H1 (cell line): ENCODE measurements around the gene CNGA1. TPM values are rescaled to one million over a fixed set of nuclear protein-coding genes. Genes with fewer than 3 reads are reported as not detected.

Experiments
- CTCF ChIA-PET: fragments of 300-600 bp; sonication (Branson Sonifier 250); formaldehyde crosslinking; loops from one replicate; lab custom pipeline; 2021; ENCODE audit not compliant: partially characterized antibody; lab: Charles Lee
- POLR2A ChIA-PET: fragments of 300-600 bp; sonication (Branson Sonifier 250); formaldehyde crosslinking; loops from one replicate; lab custom pipeline; 2021; ENCODE audit warnings: inconsistent platforms; ENCODE audit not compliant: partially characterized antibody; lab: Charles Lee
- DNase-seq, 2 experiments: peaks; one replicate each; pipeline versions ENCODE4 v3.0.0 to v3.0.0-alpha.2; 2010 to 2022; ENCODE audit warnings: low spot score in 2 of 2, low read depth in 1 of 2, mixed read lengths in 1 of 2
- FAIRE-seq: peaks from 2 replicates; lab custom pipeline; 2011; peaks lifted over from hg19 to GRCh38; lab: Jason Lieb, UNC
- H2AFZ ChIP-seq: 2 replicates; pipeline ENCODE4 v1.8.1; 2012; ENCODE audit warnings: low read length, inconsistent platforms
- H2AK5ac ChIP-seq: 2 replicates; pipeline ENCODE4 v1.6.1; 2013; ENCODE audit warnings: low read depth, low read length
- H2BK120ac ChIP-seq: replicated peaks from 2 replicates; pipeline ENCODE3; 2013; ENCODE audit warnings: low read depth, low read length, inconsistent platforms
- H2BK12ac ChIP-seq: 2 replicates; pipeline ENCODE4 v1.6.1; 2013; ENCODE audit warnings: low read depth, low read length
- H2BK15ac ChIP-seq: 2 replicates; pipeline ENCODE4 v1.6.1; 2013; ENCODE audit warnings: low read length
- H2BK20ac ChIP-seq: 2 replicates; pipeline ENCODE4 v1.6.1; 2013; ENCODE audit warnings: low read length
- H2BK5ac ChIP-seq: 2 replicates; pipeline ENCODE4 v1.6.1; 2013; ENCODE audit warnings: low read depth, low read length
- H3K14ac ChIP-seq: 2 replicates; pipeline ENCODE4 v1.6.1; 2013; ENCODE audit warnings: inconsistent platforms; ENCODE audit not compliant: insufficient read length
- H3K18ac ChIP-seq: 2 replicates; pipeline ENCODE4 v1.6.1; 2013; ENCODE audit warnings: low read length; ENCODE audit errors: extremely low read depth
- H3K23ac ChIP-seq: 2 replicates; pipeline ENCODE4 v1.6.1; 2013; ENCODE audit warnings: inconsistent platforms; ENCODE audit not compliant: insufficient read length
- H3K23me2 ChIP-seq: 2 replicates; pipeline ENCODE4 v1.6.1; 2013; ENCODE audit warnings: low read depth, low read length
- H3K27ac ChIP-seq: 2 replicates; pipeline ENCODE4 v1.6.1; 2011; ENCODE audit warnings: low read depth, low read length, inconsistent platforms
- H3K27me3 ChIP-seq, 4 experiments: replicated peaks in 1 of 4; 1 replicate in 1 of 4; 2 replicates in 3 of 4; pipeline versions ENCODE4 v1.6.1 to v1.8.1; 2011 to 2013; ENCODE audit warnings: low read length in 3 of 4, mild to moderate bottlenecking in 3 of 4, inconsistent platforms in 2 of 4, mixed read lengths in 2 of 4, moderate library complexity in 1 of 4; ENCODE audit not compliant: control insufficient read depth in 3 of 4, insufficient read depth in 3 of 4; ENCODE audit errors: extremely low read depth in 1 of 4
- H3K36me3 ChIP-seq, 4 experiments: 2 replicates each; pipeline versions ENCODE4 v1.6.1 to v1.8.1; 2011 to 2013; ENCODE audit warnings: mild to moderate bottlenecking in 4 of 4, low read length in 3 of 4, moderate library complexity in 2 of 4, control low read depth in 1 of 4, inconsistent platforms in 1 of 4; ENCODE audit not compliant: insufficient read depth in 4 of 4, control insufficient read depth in 2 of 4
- H3K4ac ChIP-seq: replicated peaks from 2 replicates; pipeline ENCODE3; 2013; ENCODE audit warnings: low read length, low read depth, mixed read lengths, inconsistent platforms; ENCODE audit not compliant: insufficient read length
- H3K4me1 ChIP-seq, 4 experiments: replicated peaks in 1 of 4; 1 replicate in 1 of 4; 2 replicates in 3 of 4; pipeline versions ENCODE4 v1.6.1 to v1.8.1; 2011 to 2013; ENCODE audit warnings: low read length in 3 of 4, inconsistent platforms in 2 of 4, mixed read lengths in 1 of 4; ENCODE audit not compliant: insufficient read depth in 4 of 4, control insufficient read depth in 3 of 4
- H3K4me2 ChIP-seq, 2 experiments: 2 replicates each; pipeline versions ENCODE4 v1.6.1 to v1.8.1; 2011 to 2013; ENCODE audit warnings: low read depth in 2 of 2, low read length in 2 of 2, control low read depth in 1 of 2, inconsistent platforms in 1 of 2, mild to moderate bottlenecking in 1 of 2; ENCODE audit not compliant: insufficient read depth in 1 of 2
- H3K4me3 ChIP-seq, 4 experiments: fragments of 200-600, 300-600 bp in 1 of 4; sonication (generic), shearing (Covaris generic), sonication (Bioruptor Twin) in 1 of 4; 2 replicates each; pipeline versions ENCODE4 v1.5.1 to v1.8.1; 2011 to 2016; ENCODE audit warnings: low read length in 4 of 4, low read depth in 3 of 4, control low read depth in 2 of 4, inconsistent platforms in 2 of 4, mild to moderate bottlenecking in 2 of 4, mixed read lengths in 1 of 4, moderate library complexity in 1 of 4; ENCODE audit not compliant: insufficient read depth in 2 of 4; ENCODE audit errors: extremely low read depth in 1 of 4
- H3K56ac ChIP-seq: replicated peaks from 2 replicates; pipeline ENCODE3; 2013; ENCODE audit warnings: low read depth, mild to moderate bottlenecking, mixed read lengths, low read length, inconsistent platforms; ENCODE audit not compliant: insufficient read length
- H3K79me1 ChIP-seq: 2 replicates; pipeline ENCODE4 v1.6.1; 2013; ENCODE audit warnings: low read depth, low read length, control low read depth
- H3K79me2 ChIP-seq, 2 experiments: 2 replicates each; pipeline versions ENCODE4 v1.6.1 to v1.8.1; 2012 to 2013; ENCODE audit warnings: low read length in 2 of 2, mild to moderate bottlenecking in 2 of 2, inconsistent platforms in 1 of 2; ENCODE audit not compliant: insufficient read depth in 2 of 2, control insufficient read depth in 1 of 2
- H3K9ac ChIP-seq, 4 experiments: replicated peaks in 1 of 4; 1 replicate in 1 of 4; 2 replicates in 3 of 4; pipeline versions ENCODE4 v1.6.1 to v1.8.1; 2011 to 2013; ENCODE audit warnings: low read depth in 3 of 4, low read length in 3 of 4, control low read depth in 2 of 4, mild to moderate bottlenecking in 2 of 4, moderate library complexity in 2 of 4, inconsistent platforms in 1 of 4; ENCODE audit errors: extremely low read depth in 1 of 4
- H3K9me3 ChIP-seq, 2 experiments: 2 replicates each; pipeline versions ENCODE4 v1.6.1 to v1.8.1; 2012 to 2013; ENCODE audit warnings: mild to moderate bottlenecking in 2 of 2, moderate library complexity in 2 of 2, control low read depth in 1 of 2, inconsistent platforms in 1 of 2, low read depth in 1 of 2, low read length in 1 of 2, mixed read lengths in 1 of 2; ENCODE audit not compliant: insufficient read depth in 2 of 2
- H4K20me1 ChIP-seq, 2 experiments: replicated peaks in 1 of 2; 2 replicates each; pipeline versions ENCODE3 to v1.8.1; 2011 to 2013; ENCODE audit warnings: inconsistent platforms in 2 of 2, low read length in 2 of 2, mild to moderate bottlenecking in 1 of 2; ENCODE audit not compliant: insufficient read depth in 2 of 2, control insufficient read depth in 1 of 2
- H4K5ac ChIP-seq: 2 replicates; pipeline ENCODE4 v1.6.1; 2013; ENCODE audit warnings: low read length, low read depth, mixed read lengths, inconsistent platforms; ENCODE audit not compliant: insufficient read length
- H4K8ac ChIP-seq: 2 replicates; pipeline ENCODE4 v1.8.0; 2013; ENCODE audit warnings: mild to moderate bottlenecking, moderate library complexity, low read length, inconsistent platforms; ENCODE audit not compliant: insufficient read depth; ENCODE audit errors: extremely low read depth
- H4K91ac ChIP-seq: replicated peaks from 2 replicates; pipeline ENCODE3; 2013; ENCODE audit warnings: low read length, mixed read lengths, inconsistent platforms; ENCODE audit not compliant: insufficient read length
- BCL11A ChIP-seq, 2 experiments: IDR thresholded peaks; one replicate each; pipeline ENCODE4 v1.6.1; 2011; ENCODE audit warnings: low read depth in 2 of 2, low read length in 2 of 2, mild to moderate bottlenecking in 2 of 2
- CBX5 ChIP-seq: fragments of 300-800, 300-1000 bp; sonication (generic); IDR thresholded peaks from 2 replicates; pipeline ENCODE4 v1.7.1; 2016; ENCODE audit warnings: antibody characterized with exemption, low read length, low read depth
- CTCF ChIP-seq, 3 experiments: IDR thresholded peaks; 1 replicate in 2 of 3; 2 replicates in 1 of 3; pipeline versions ENCODE4 v1.5.1 to v1.6.1; 2011; ENCODE audit warnings: low read length in 3 of 3, mild to moderate bottlenecking in 3 of 3, inconsistent platforms in 2 of 3, low read depth in 1 of 3, moderate library complexity in 1 of 3; ENCODE audit not compliant: insufficient read depth in 1 of 3; ENCODE audit errors: control extremely low read depth in 1 of 3
- JUN ChIP-seq: IDR thresholded peaks from 2 replicates; pipeline ENCODE4 v1.6.1; 2011; ENCODE audit warnings: low read depth, mild to moderate bottlenecking, improper control_type of control experiment, low read length
- MAX ChIP-seq: IDR thresholded peaks from 2 replicates; pipeline ENCODE4 v1.6.1; 2012; ENCODE audit warnings: inconsistent platforms
- POLR2A ChIP-seq, 2 experiments: IDR thresholded peaks; 1 replicate in 1 of 2; 2 replicates in 1 of 2; pipeline ENCODE4 v1.6.1; 2011; ENCODE audit warnings: low read depth in 2 of 2, low read length in 2 of 2, mild to moderate bottlenecking in 2 of 2; ENCODE audit errors: control extremely low read depth in 1 of 2
- RBBP5 ChIP-seq: IDR thresholded peaks from 2 replicates; pipeline ENCODE4 v1.7.1; 2012; ENCODE audit warnings: low read depth, mild to moderate bottlenecking, inconsistent platforms, low read length, moderate library complexity, borderline replicate concordance
- RNF2 ChIP-seq: fragments of 200-900, 300-1000 bp; sonication (generic); IDR thresholded peaks from 2 replicates; pipeline ENCODE4 v1.7.1; 2016; ENCODE audit warnings: borderline replicate concordance, low read depth, mild to moderate bottlenecking, antibody characterized with exemption, low read length; ENCODE audit not compliant: poor library complexity, severe bottlenecking; ENCODE audit errors: missing control alignments
- SP1 ChIP-seq: IDR thresholded peaks from 2 replicates; pipeline ENCODE4 v1.6.1; 2011; ENCODE audit warnings: low read depth, low read length
- SUZ12 ChIP-seq: fragments of 200-600 bp; sonication (generic); IDR thresholded peaks from 2 replicates; pipeline ENCODE4 v1.6.1; 2012; ENCODE audit warnings: mild to moderate bottlenecking, inconsistent platforms, low read length, moderate library complexity, mixed read lengths
- WGBS, 2 experiments: shearing (Covaris generic) in 1 of 2; methylation state at CpG; one replicate each; pipeline versions ENCODE4 v1.1.6 to v1.1.7; 2013 to 2015; ENCODE audit warnings: low lambda C conversion rate in 2 of 2, mixed read lengths in 2 of 2, inconsistent platforms in 1 of 2, low coverage in 1 of 2, missing lambda C conversion rate in 1 of 2; ENCODE audit not compliant: insufficient replicate concordance in 2 of 2, insufficient coverage in 1 of 2, insufficient read length in 1 of 2; ENCODE audit errors: extremely low coverage in 1 of 2, missing lambda C conversion rate in 1 of 2; 5-methylcytosine and 5-hydroxymethylcytosine counted together
- polyA plus RNA-seq, 7 experiments: library from polyadenylated mRNA; depleted of rRNA in 3 of 7; stranded (reverse) in 5 of 7; unstranded in 2 of 7; fragments of >200 nt in 5 of 7; fragments of 200-250 nt in 2 of 7; gene quantifications; 1 replicate in 5 of 7; 2 replicates in 1 of 7; 4 replicates in 1 of 7; pipeline versions ENCODE4 v1.2.1 to v1.2.3, GENCODE V29; 2011 to 2013; ENCODE audit warnings: missing spikeins in 2 of 7, mixed read lengths in 2 of 7
- total RNA-seq: library from RNA; stranded (reverse); fragmentation: NEBNext Ultra II Directional; extraction: Animal tissue kit (Norgen Biotek cat#: 25700); gene quantifications from 2 replicates; pipeline ENCODE4 v1.2.1, GENCODE V29; 2021

CNGA1 gene
- total and polyA plus RNA-seq, 2 of the 8 experiments (the other 6 are each of a cell fraction or from before 2014, with no cell fraction given): 0.17 to 0.54 TPM

GRCh38 chr4:47942081-47942819, 74.2 kb downstream of the CNGA1 start:
- no peak overlapping the region for H2BK20ac ChIP-seq
- peaks cover 0 to 4% (median 1%) of the 10 kb centered on the region in 4 experiments; a peak in 2 of 7 replicates for H3K4me1 ChIP-seq
- no peak overlapping the region for H2BK5ac ChIP-seq
- H4K91ac ChIP-seq: no peak overlapping the region
- H4K20me1 ChIP-seq: no peaks in the 10 kb centered on the region
- no peaks in the 10 kb centered on the region for H3K79me2 ChIP-seq
- no peaks in the 10 kb centered on the region for H3K27me3 ChIP-seq
- WGBS, 2 experiments: 75% methylated on average over 10 of the region's 10 CpGs; no CpG with 5 or more reads in 1 of the 2 experiments
- no peak overlapping the region for H3K4me2 ChIP-seq
- FAIRE-seq: no peak
- no peak overlapping the region for H3K4me3 ChIP-seq
- H2BK12ac ChIP-seq: no peak overlapping the region
- H3K79me1 ChIP-seq: no peaks in the 10 kb centered on the region
- H2BK15ac ChIP-seq: no peak overlapping the region
- no peak overlapping the region for H3K23ac ChIP-seq
- ChIA-PET CTCF (interaction anchor here (0.8 kb wide), 1 partner anchor 15 kb away, joined by 3 read pairs; no protein-coding TSS in a partner anchor), POLR2A (no interaction called here)
- no peaks in the 10 kb centered on the region for H3K36me3 ChIP-seq
- no peaks in the 10 kb centered on the region for H3K9me3 ChIP-seq
- no peak overlapping the region for H3K4ac ChIP-seq
- H3K23me2 ChIP-seq: no peaks in the 10 kb centered on the region
- H2AFZ ChIP-seq: no peak overlapping the region
- no peak overlapping the region for H3K18ac ChIP-seq
- no peak overlapping the region for H4K8ac ChIP-seq
- no peak overlapping the region for H2BK120ac ChIP-seq
- H4K5ac ChIP-seq: no peak overlapping the region
- DNase-seq: no peak
- no peak overlapping the region for H3K14ac ChIP-seq
- H2AK5ac ChIP-seq: no peak overlapping the region
- H3K56ac ChIP-seq: no peak overlapping the region
- no peak overlapping the region for H3K9ac ChIP-seq
- no peak overlapping the region for H3K27ac ChIP-seq
- TF ChIP-seq JUN (no peak), SP1 (no peak), MAX (no peak), POLR2A (IDR thresholded peaks at IDR 0.05; ENCODE audit: control extremely low read depth in 1 of 2, low read depth in 2 of 2, low read length in 2 of 2) (no peak), RNF2 (no peak), CTCF (IDR thresholded peaks at IDR 0.05; ENCODE audit: control extremely low read depth in 1 of 3, insufficient read depth in 1 of 3, low read depth in 1 of 3, low read length in 3 of 3) (no peak), RBBP5 (no peak), CBX5 (no peak), BCL11A (IDR thresholded peaks at IDR 0.05; ENCODE audit: low read depth in 2 of 2, low read length in 2 of 2) (no peak), SUZ12 (no peak)
